Measurements from ENCODE around the gene SLC25A39. TPM values are rescaled to one million over a fixed set of nuclear protein-coding genes. Genes with fewer than 3 reads are reported as not detected.
A peak's percentile ranks its signal among the peaks of the same experiment; 100 is the strongest.

The SLC25A39 gene
- total and polyA plus RNA-seq, 9 of the 15 experiments (the other 6 are each of a cell fraction or from before 2014, with no cell fraction given) = 4.8 to 267 (median 140) TPM

DNA sequence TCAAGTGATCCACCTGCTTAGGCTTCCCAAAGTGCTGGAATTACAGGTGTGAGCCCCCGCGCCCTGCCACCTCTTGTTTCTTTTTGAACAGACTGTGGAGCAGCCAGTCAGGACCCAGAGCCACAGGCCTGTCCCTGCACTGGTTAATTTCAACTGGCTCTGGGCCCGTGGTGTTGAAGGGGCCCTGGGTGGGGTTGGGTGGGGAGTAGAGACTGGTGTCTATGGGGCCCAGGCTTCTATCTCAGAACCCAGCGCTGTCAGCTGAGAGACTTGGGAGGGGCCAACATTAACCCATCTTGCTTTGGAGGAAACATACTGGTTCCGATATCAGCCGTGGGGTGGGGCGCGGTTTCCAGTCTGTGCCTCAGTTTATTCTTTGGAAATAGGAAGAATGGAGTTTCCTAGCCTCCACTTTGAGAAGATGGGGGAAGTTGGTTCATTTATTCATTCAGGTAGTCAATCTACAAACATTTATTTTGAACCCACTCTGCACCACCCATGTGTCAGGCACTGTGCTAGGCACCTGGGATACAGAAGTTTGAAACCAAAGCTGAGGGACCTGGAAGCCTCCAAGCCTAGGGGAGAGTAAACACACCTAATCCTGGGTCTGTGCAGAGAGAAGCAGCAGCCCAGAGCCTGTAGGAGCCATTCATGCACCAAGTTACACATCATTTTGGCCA, 41.1 kb downstream of the SLC25A39 start:
- ChIA-PET CTCF (ENCODE audit: low intra/inter-chr PET ratio) (no interaction called here), POLR2A (interaction anchor here (0.6 to 1.1 kb wide), 3 partner anchors 14 to 53 kb away, joined by 3 to 4 read pairs (median 4); no protein-coding TSS in a partner anchor)
- FAIRE-seq (no peak), ATAC-seq (no peak; the same call in 2 of the 3 replicates), DNase-seq (ENCODE audit: extremely low read depth in 1 of 4, low spot score in 3 of 4) (peak in 3 of 4 experiments; percentile 54 to 68 (median 66))
- H4K20me1 ChIP-seq (replicated peaks; ENCODE audit: control insufficient read depth, insufficient read depth, low read length) = no peaks in the 10 kb centered on the region
- no peak overlapping the region for H2AFZ ChIP-seq (ENCODE audit: low read depth, low read length)
- no peaks in the 10 kb centered on the region for H3K9me1 ChIP-seq (ENCODE audit: control insufficient read depth, insufficient read depth, low read length)
- in situ Hi-C loops (cut with MboI) = no loop called here
- intact Hi-C loops (cut with micrococcal nuclease) = no loop called here
- no peak overlapping the region; the same call in 1 of the 2 replicates for H3K4me2 ChIP-seq (ENCODE audit: insufficient read depth, low read length)
- H3K4me1 ChIP-seq (replicated peaks in 1 of 2; ENCODE audit: control insufficient read depth in 2 of 2, insufficient read depth in 2 of 2, low read length in 2 of 2) = peaks cover 54 to 67% of the 10 kb centered on the region in 2 experiments
- H3K9ac ChIP-seq (ENCODE audit: insufficient read depth in 1 of 2, low read depth in 2 of 2, low read length in 2 of 2) = peak overlapping the region in 1 of 2 experiments; percentile 35; a peak in 2 of 4 replicates
- no peaks in the 10 kb centered on the region for H3K36me3 ChIP-seq (ENCODE audit: control insufficient read depth, insufficient read depth, low read length)
- H3K9me3 ChIP-seq (replicated peaks; ENCODE audit: control insufficient read depth, insufficient read depth, low read depth, low read length) = no peaks in the 10 kb centered on the region
- no peaks in the 10 kb centered on the region for H3K27me3 ChIP-seq (ENCODE audit: control insufficient read depth in 2 of 2, insufficient read depth in 2 of 2, low read length in 2 of 2)
- no TSS peak for BruUV-seq (replicated peaks)
- WGBS (ENCODE audit: insufficient coverage, low coverage, missing lambda C conversion rate) = 34% methylated on average over 6 of the region's 8 CpGs
- H3K79me2 ChIP-seq (ENCODE audit: control insufficient read depth, insufficient read depth, low read length) = no peaks in the 10 kb centered on the region
- no peak overlapping the region for H3K4me3 ChIP-seq
- peak overlapping the region; percentile 34; the same call in 2 of the 3 replicates for H3K27ac ChIP-seq (ENCODE audit: extremely low read depth, low read depth, low read length)
- TF ChIP-seq SIN3B (IDR thresholded peaks at IDR 0.05; ENCODE audit: low read depth) (no peak), BRD4 (IDR thresholded peaks at IDR 0.05) (no peak), ELF4 (CRISPR knock-in tag; IDR thresholded peaks at IDR 0.05) (no peak), U2AF1 (optimal IDR thresholded peaks at IDR 0.05; ENCODE audit: low read depth, low read length) (no peak), TCF7L2 (IDR thresholded peaks at IDR 0.05; ENCODE audit: low read depth, low read length) (no peak), GABPA (tag; conservative IDR thresholded peaks at IDR 0.05; ENCODE audit: low read depth) (no peak)
- TF ChIP-seq, protein P1, sequence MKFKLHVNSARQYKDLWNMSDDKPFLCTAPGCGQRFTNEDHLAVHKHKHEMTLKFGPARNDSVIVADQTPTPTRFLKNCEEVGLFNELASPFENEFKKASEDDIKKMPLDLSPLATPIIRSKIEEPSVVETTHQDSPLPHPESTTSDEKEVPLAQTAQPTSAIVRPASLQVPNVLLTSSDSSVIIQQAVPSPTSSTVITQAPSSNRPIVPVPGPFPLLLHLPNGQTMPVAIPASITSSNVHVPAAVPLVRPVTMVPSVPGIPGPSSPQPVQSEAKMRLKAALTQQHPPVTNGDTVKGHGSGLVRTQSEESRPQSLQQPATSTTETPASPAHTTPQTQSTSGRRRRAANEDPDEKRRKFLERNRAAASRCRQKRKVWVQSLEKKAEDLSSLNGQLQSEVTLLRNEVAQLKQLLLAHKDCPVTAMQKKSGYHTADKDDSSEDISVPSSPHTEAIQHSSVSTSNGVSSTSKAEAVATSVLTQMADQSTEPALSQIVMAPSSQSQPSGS (CRISPR knock-in tag; IDR thresholded peaks at IDR 0.05) = no peak
- TF ChIP-seq, protein P2, sequence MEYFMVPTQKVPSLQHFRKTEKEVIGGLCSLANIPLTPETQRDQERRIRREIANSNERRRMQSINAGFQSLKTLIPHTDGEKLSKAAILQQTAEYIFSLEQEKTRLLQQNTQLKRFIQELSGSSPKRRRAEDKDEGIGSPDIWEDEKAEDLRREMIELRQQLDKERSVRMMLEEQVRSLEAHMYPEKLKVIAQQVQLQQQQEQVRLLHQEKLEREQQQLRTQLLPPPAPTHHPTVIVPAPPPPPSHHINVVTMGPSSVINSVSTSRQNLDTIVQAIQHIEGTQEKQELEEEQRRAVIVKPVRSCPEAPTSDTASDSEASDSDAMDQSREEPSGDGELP (CRISPR knock-in tag; IDR thresholded peaks at IDR 0.05; ENCODE audit: borderline replicate concordance) = peak; percentile 66; the same call in 1 of the 2 replicates
- TF ChIP-seq, protein P3, sequence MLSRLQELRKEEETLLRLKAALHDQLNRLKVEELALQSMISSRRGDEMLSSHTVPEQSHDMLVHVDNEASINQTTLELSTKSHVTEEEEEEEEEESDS (CRISPR knock-in tag; IDR thresholded peaks at IDR 0.05) = no peak
- TF ChIP-seq, protein P4, sequence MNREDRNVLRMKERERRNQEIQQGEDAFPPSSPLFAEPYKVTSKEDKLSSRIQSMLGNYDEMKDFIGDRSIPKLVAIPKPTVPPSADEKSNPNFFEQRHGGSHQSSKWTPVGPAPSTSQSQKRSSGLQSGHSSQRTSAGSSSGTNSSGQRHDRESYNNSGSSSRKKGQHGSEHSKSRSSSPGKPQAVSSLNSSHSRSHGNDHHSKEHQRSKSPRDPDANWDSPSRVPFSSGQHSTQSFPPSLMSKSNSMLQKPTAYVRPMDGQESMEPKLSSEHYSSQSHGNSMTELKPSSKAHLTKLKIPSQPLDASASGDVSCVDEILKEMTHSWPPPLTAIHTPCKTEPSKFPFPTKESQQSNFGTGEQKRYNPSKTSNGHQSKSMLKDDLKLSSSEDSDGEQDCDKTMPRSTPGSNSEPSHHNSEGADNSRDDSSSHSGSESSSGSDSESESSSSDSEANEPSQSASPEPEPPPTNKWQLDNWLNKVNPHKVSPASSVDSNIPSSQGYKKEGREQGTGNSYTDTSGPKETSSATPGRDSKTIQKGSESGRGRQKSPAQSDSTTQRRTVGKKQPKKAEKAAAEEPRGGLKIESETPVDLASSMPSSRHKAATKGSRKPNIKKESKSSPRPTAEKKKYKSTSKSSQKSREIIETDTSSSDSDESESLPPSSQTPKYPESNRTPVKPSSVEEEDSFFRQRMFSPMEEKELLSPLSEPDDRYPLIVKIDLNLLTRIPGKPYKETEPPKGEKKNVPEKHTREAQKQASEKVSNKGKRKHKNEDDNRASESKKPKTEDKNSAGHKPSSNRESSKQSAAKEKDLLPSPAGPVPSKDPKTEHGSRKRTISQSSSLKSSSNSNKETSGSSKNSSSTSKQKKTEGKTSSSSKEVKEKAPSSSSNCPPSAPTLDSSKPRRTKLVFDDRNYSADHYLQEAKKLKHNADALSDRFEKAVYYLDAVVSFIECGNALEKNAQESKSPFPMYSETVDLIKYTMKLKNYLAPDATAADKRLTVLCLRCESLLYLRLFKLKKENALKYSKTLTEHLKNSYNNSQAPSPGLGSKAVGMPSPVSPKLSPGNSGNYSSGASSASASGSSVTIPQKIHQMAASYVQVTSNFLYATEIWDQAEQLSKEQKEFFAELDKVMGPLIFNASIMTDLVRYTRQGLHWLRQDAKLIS (CRISPR knock-in tag; IDR thresholded peaks at IDR 0.05) = no peak
- TF ChIP-seq, protein P5, sequence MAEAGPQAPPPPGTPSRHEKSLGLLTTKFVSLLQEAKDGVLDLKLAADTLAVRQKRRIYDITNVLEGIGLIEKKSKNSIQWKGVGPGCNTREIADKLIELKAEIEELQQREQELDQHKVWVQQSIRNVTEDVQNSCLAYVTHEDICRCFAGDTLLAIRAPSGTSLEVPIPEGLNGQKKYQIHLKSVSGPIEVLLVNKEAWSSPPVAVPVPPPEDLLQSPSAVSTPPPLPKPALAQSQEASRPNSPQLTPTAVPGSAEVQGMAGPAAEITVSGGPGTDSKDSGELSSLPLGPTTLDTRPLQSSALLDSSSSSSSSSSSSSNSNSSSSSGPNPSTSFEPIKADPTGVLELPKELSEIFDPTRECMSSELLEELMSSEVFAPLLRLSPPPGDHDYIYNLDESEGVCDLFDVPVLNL (CRISPR knock-in tag; IDR thresholded peaks at IDR 0.05; ENCODE audit: low read depth) = no peak
- TF ChIP-seq, protein P6, sequence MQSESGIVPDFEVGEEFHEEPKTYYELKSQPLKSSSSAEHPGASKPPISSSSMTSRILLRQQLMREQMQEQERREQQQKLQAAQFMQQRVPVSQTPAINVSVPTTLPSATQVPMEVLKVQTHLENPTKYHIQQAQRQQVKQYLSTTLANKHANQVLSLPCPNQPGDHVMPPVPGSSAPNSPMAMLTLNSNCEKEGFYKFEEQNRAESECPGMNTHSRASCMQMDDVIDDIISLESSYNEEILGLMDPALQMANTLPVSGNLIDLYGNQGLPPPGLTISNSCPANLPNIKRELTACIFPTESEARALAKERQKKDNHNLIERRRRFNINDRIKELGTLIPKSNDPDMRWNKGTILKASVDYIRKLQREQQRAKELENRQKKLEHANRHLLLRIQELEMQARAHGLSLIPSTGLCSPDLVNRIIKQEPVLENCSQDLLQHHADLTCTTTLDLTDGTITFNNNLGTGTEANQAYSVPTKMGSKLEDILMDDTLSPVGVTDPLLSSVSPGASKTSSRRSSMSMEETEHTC (IDR thresholded peaks at IDR 0.05) = no peak
